ENCODE results near the gene ARX. TPM values are rescaled to one million over a fixed set of nuclear protein-coding genes. Genes with fewer than 3 reads are reported as not detected.

Gene ARX
- total and polyA plus RNA-seq, 2 donors (not counting 3 experiments of a cell fraction or from before 2014, with no cell fraction given), result not detected

DNA sequence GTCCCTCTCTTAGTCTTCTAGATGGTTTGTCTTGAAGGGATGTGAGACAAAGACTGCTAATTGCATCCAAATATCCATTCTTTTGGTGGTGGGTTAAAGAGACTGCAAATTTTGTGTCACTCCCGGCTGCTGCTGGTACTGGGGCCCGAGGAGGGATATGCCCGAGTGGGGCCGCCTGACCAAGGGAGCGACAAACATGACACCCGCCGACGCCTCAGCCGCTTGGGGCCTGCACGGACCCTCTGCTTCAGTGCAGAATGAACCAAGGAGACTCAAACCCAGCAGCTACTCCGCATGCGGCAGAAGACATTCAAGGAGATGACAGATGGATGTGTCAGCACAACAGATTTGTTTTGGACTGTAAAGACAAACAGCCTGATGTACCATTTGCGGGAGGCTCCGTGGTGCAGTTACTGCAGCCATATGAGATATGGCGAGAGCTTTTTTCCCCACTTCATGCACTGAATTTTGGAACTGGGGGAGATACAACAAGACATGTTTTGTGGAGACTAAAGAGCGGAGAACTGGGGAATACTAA, 13.6 kb upstream of the ARX start:
- H3K9me3 ChIP-seq (replicated peaks; ENCODE audit: control insufficient read depth, insufficient read depth, low read length), result no peaks in the 10 kb centered on the region
- H3K36me3 ChIP-seq (ENCODE audit: control insufficient read depth in 2 of 2, extremely low read depth in 1 of 2, insufficient read depth in 2 of 2, low read length in 2 of 2), result no peaks in the 10 kb centered on the region
- TF ChIP-seq, protein P1, sequence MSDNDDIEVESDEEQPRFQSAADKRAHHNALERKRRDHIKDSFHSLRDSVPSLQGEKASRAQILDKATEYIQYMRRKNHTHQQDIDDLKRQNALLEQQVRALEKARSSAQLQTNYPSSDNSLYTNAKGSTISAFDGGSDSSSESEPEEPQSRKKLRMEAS (IDR thresholded peaks at IDR 0.05; ENCODE audit: insufficient read depth, insufficient read length), result no peak
- TF ChIP-seq EZH2 (IDR thresholded peaks at IDR 0.05; ENCODE audit: borderline replicate concordance, low read depth, low read length, severe bottlenecking), result no peak
- TF ChIP-seq, protein P2, sequence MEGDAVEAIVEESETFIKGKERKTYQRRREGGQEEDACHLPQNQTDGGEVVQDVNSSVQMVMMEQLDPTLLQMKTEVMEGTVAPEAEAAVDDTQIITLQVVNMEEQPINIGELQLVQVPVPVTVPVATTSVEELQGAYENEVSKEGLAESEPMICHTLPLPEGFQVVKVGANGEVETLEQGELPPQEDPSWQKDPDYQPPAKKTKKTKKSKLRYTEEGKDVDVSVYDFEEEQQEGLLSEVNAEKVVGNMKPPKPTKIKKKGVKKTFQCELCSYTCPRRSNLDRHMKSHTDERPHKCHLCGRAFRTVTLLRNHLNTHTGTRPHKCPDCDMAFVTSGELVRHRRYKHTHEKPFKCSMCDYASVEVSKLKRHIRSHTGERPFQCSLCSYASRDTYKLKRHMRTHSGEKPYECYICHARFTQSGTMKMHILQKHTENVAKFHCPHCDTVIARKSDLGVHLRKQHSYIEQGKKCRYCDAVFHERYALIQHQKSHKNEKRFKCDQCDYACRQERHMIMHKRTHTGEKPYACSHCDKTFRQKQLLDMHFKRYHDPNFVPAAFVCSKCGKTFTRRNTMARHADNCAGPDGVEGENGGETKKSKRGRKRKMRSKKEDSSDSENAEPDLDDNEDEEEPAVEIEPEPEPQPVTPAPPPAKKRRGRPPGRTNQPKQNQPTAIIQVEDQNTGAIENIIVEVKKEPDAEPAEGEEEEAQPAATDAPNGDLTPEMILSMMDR (IDR thresholded peaks at IDR 0.05; ENCODE audit: extremely low read depth in 1 of 2, insufficient read depth in 1 of 2, low read depth in 1 of 2, low read length in 2 of 2), result no peak
- no peak for TF ChIP-seq POLR2AphosphoS5 (IDR thresholded peaks at IDR 0.05; ENCODE audit: insufficient read depth, low read depth, low read length)
- TF ChIP-seq POLR2A (IDR thresholded peaks at IDR 0.05; ENCODE audit: low read depth, low read length), result no peak
- TF ChIP-seq GATA2 (IDR thresholded peaks at IDR 0.05; ENCODE audit: insufficient read depth, insufficient read length, low read depth, low read length), result no peak
- no peak for TF ChIP-seq MYC (IDR thresholded peaks at IDR 0.05; ENCODE audit: low read depth, low read length)
- no peak for TF ChIP-seq JUN (IDR thresholded peaks at IDR 0.05; ENCODE audit: borderline replicate concordance, insufficient read depth, insufficient read length, low read depth)
- no peak for TF ChIP-seq FOS (IDR thresholded peaks at IDR 0.05; ENCODE audit: borderline replicate concordance, insufficient read depth, low read length)
- H2AFZ ChIP-seq (ENCODE audit: low read depth, low read length), result no peak overlapping the region
- H3K27me3 ChIP-seq (ENCODE audit: control insufficient read depth in 2 of 2, insufficient read depth in 2 of 2, low read length in 2 of 2), result peaks cover 12 to 16% of the 10 kb centered on the region in 2 experiments
- DNase-seq (ENCODE audit: low read depth, low spot score) (no peak), FAIRE-seq (no peak)
- H3K4me2 ChIP-seq (ENCODE audit: insufficient read depth, low read length), result no peak overlapping the region
- POLR2A ChIA-PET, result no interaction called here
- BruUV-seq (replicated peaks), result no TSS peak
- no peak overlapping the region for H3K4me3 ChIP-seq (replicated peaks in 1 of 3; ENCODE audit: insufficient read depth in 1 of 3, low read depth in 1 of 3, low read length in 3 of 3)
- peaks cover 2% of the 10 kb centered on the region for H3K4me1 ChIP-seq (ENCODE audit: control insufficient read depth, extremely low read depth, insufficient read depth, low read length)
- H3K9ac ChIP-seq (replicated peaks; ENCODE audit: extremely low read depth, insufficient read depth, low read length), result no peak overlapping the region
- CTCF ChIA-PET, result interaction anchor here (1.2 kb wide), 1 partner anchor 191 kb away, joined by 4 read pairs; no protein-coding TSS in a partner anchor
- intact Hi-C loops (cut with micrococcal nuclease) (no loop called here), dilution Hi-C loops (cut with MboI; ENCODE audit: extremely low pct_ligation_motif_present, low sequenced_read_pairs) (no loop called here)
- H3K79me2 ChIP-seq (ENCODE audit: control insufficient read depth, insufficient read depth, low read length), result no peaks in the 10 kb centered on the region
- H4K20me1 ChIP-seq (replicated peaks; ENCODE audit: control insufficient read depth, extremely low read depth, insufficient read depth, low read length), result no peaks in the 10 kb centered on the region
- no peaks in the 10 kb centered on the region for H3K9me1 ChIP-seq (replicated peaks; ENCODE audit: control insufficient read depth, extremely low read depth, insufficient read depth, low read length)
- no peak overlapping the region for H3K27ac ChIP-seq (ENCODE audit: insufficient read depth, low read depth, low read length)
